Epithelial cell of esophagus (primary cell): ENCODE measurements around the gene P2RX7.

Experiments used
- DNase-seq: peaks from one replicate; pipeline ENCODE4 v3.0.0; 2010; ENCODE audit warnings: low read depth
- H3K4me3 ChIP-seq: 2 replicates; pipeline ENCODE4 v1.5.1; 2011; ENCODE audit warnings: mild to moderate bottlenecking, low read length, control low read depth
- TF ChIP-seq, protein P1 (sequence below): IDR thresholded peaks from 2 replicates; pipeline ENCODE4 v1.5.1; 2011; ENCODE audit warnings: low read depth, mild to moderate bottlenecking, low read length, control low read depth, inconsistent platforms; ENCODE audit not compliant: insufficient read depth; ENCODE audit errors: missing control alignments

The P2RX7 gene

DNA sequence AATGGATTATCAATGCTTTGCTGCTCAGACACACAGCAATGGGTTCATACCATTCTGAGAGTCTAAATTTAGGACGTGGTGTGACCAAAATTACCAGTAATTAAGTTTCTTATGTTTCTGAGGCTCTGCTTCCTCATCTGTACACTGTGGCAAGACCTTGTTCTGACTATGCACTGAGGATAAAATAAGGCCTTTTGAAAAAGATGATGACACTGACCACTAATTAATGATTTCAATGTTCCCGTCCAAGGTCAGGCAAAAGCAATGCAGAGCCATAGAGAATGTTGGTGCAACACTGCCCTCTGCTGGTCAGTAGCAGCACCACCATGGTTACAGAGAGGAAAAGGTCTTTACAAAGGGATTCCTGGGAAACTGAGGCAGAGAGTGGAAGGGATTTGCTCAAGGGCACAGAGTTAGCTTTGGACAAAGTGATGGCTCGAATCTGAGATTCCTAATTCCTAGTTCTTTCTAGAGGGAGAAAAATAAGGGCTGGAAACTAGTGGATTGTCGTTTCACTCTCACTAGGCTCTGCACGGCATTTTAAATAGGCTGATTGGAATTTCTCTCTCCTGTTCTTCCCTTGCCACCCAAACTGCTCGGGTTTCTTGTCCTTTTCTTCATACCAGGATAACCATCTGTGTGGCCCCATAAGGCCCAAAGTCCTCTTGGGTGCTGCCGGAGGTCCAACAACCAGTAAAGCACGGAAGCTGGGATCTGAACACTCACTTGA, 22.3 kb upstream of the P2RX7 start:
- no peak overlapping the region for H3K4me3 ChIP-seq
- TF ChIP-seq, protein P1, sequence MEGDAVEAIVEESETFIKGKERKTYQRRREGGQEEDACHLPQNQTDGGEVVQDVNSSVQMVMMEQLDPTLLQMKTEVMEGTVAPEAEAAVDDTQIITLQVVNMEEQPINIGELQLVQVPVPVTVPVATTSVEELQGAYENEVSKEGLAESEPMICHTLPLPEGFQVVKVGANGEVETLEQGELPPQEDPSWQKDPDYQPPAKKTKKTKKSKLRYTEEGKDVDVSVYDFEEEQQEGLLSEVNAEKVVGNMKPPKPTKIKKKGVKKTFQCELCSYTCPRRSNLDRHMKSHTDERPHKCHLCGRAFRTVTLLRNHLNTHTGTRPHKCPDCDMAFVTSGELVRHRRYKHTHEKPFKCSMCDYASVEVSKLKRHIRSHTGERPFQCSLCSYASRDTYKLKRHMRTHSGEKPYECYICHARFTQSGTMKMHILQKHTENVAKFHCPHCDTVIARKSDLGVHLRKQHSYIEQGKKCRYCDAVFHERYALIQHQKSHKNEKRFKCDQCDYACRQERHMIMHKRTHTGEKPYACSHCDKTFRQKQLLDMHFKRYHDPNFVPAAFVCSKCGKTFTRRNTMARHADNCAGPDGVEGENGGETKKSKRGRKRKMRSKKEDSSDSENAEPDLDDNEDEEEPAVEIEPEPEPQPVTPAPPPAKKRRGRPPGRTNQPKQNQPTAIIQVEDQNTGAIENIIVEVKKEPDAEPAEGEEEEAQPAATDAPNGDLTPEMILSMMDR: peak; percentile 98
- DNase-seq: peak; percentile 65

- TF ChIP-seq, protein P1: no peak
- no peak overlapping the region for H3K4me3 ChIP-seq
- DNase-seq: no peak
These were observed 21.0 kb upstream of the P2RX7 start for GRCh38 chr12:121111684-121112083.

GRCh38 chr12:121112496-121112895, 20.2 kb upstream of the P2RX7 start:
- no peak overlapping the region for H3K4me3 ChIP-seq
- DNase-seq: no peak
- TF ChIP-seq, protein P1: no peak

- no peak overlapping the region for H3K4me3 ChIP-seq
- no peak for DNase-seq
- TF ChIP-seq, protein P1: no peak
These were observed 19.6 kb upstream of the P2RX7 start for GRCh38 chr12:121113057-121113456.

- no peak overlapping the region for H3K4me3 ChIP-seq
- TF ChIP-seq, protein P1: no peak
- no peak for DNase-seq
These were observed 18.5 kb upstream of the P2RX7 start for GRCh38 chr12:121114019-121114639.

DNA sequence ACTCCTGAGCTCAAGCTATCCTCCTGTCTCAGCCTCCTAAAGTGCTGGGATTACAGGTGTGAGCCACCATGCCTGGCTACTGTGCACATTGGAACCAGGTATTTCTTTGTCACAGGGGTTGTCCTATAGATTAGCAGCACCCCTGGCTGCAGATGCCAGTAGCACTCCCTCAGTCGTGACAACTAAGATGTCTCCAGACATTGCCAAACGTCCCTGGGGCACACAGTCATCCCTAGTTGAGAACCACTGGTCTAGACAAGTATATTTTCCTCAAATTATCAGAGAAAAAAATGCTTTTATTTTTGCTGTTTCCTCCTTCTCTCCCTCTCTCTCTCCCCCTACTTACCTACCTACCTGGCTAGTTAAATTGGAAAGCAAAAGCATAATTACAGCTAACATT, 17.9 kb upstream of the P2RX7 start:
- peak; percentile 57 for DNase-seq
- TF ChIP-seq, protein P1: no peak
- H3K4me3 ChIP-seq: no peak overlapping the region
